GM12801 (cell line): ENCODE measurements around the gene CCDC60.

Experiments used
- CTCF ChIP-seq: IDR thresholded peaks from one replicate; pipeline ENCODE4 v1.5.1; 2011; ENCODE audit warnings: control low read depth; ENCODE audit not compliant: insufficient read length; ENCODE audit errors: extremely low read depth

Gene CCDC60

GRCh38 chr12:119589634-119590033, 255.1 kb downstream of the CCDC60 start:
- TF ChIP-seq CTCF: no peak
